Panc1 (cell line): ENCODE results near the gene GALNT18. TPM values are rescaled to one million over a fixed set of nuclear protein-coding genes. Genes with fewer than 3 reads are reported as not detected.

Experiments
- ATAC-seq: fragments of 200-7000 bp; cut with Tn5 transposase; 2 replicates; pipeline ENCODE4 v1.9.1; 2020; ENCODE audit warnings: mild to moderate bottlenecking, moderate library complexity
- BruUV-seq: library from RNA; stranded (reverse); fragments of 400-500 nt; replicated peaks from 2 replicates; lab custom pipeline; 2021; lab: Mats Ljungman, UMichigan
- CTCF ChIA-PET: fragments of 300-600 bp; sonication (Branson Sonifier 250); formaldehyde crosslinking; loops from one replicate; lab custom pipeline; 2022; ENCODE audit warnings: antibody characterized with exemption; lab: Charles Lee
- POLR2A ChIA-PET: fragments of 300-600 bp; sonication (Branson Sonifier 250); formaldehyde crosslinking; loops from one replicate; lab custom pipeline; 2022; ENCODE audit warnings: antibody characterized with exemption; lab: Charles Lee
- DNase-seq: peaks from one replicate; pipeline ENCODE4 v3.0.0-alpha.2; 2010; ENCODE audit warnings: low read depth, low spot score
- H3K27ac ChIP-seq: 2 replicates; pipeline ENCODE4 v1.5.1; 2011; ENCODE audit warnings: mild to moderate bottlenecking, low read length, inconsistent platforms
- H3K27me3 ChIP-seq: fragments of 200-500 bp; sonication (Bioruptor generic); 2 replicates; pipeline ENCODE4 v1.6.0; 2014; ENCODE audit warnings: low read length, inconsistent platforms; ENCODE audit not compliant: control insufficient read depth, insufficient read depth
- H3K36me3 ChIP-seq: fragments of 200-500 bp; sonication (Bioruptor generic); 2 replicates; pipeline ENCODE4 v1.5.1; 2014; ENCODE audit warnings: inconsistent platforms, mild to moderate bottlenecking, low read length, moderate library complexity; ENCODE audit not compliant: control insufficient read depth, insufficient read depth
- H3K4me1 ChIP-seq: 2 replicates; pipeline ENCODE4 v1.5.1; 2011; ENCODE audit warnings: inconsistent platforms, mild to moderate bottlenecking, low read length, moderate library complexity; ENCODE audit not compliant: control insufficient read depth, insufficient read depth
- H3K4me3 ChIP-seq, 2 experiments: 2 replicates each; pipeline ENCODE4 v1.5.1; 2011 to 2012; ENCODE audit warnings: low read depth in 2 of 2, low read length in 2 of 2, mild to moderate bottlenecking in 2 of 2, inconsistent platforms in 1 of 2, moderate library complexity in 1 of 2
- H3K9me3 ChIP-seq: fragments of 200-500 bp; sonication (Bioruptor generic); 2 replicates; pipeline ENCODE4 v1.5.1; 2014; ENCODE audit warnings: low read depth, mild to moderate bottlenecking, inconsistent platforms, low read length, moderate library complexity; ENCODE audit not compliant: control insufficient read depth, insufficient read depth
- POLR2AphosphoS5 ChIP-seq: IDR thresholded peaks from 2 replicates; pipeline ENCODE4 v1.6.1; 2012; ENCODE audit warnings: mild to moderate bottlenecking, low read depth, low read length, moderate library complexity
- SIN3A ChIP-seq: IDR thresholded peaks from 2 replicates; pipeline ENCODE4 v1.6.1; 2012; ENCODE audit warnings: low read depth, mild to moderate bottlenecking, low read length, moderate library complexity, borderline replicate concordance; ENCODE audit not compliant: insufficient read depth
- TCF7L2 ChIP-seq: IDR thresholded peaks from 2 replicates; pipeline ENCODE4 v1.6.1; 2011; ENCODE audit warnings: mild to moderate bottlenecking, low read depth, low read length, inconsistent platforms
- in situ Hi-C: cut with HindIII; loops from 2 replicates; pipeline ENCODE4 v1.10.0; 2016; ENCODE audit warnings: low sequenced_read_pairs, low pct_unique_long_range_greater_than_20kb
- intact Hi-C: fragments of 100-400 bp; cut with micrococcal nuclease; formaldehyde crosslinking; loops from one replicate; pipeline ENCODE4 v1.10.0; 2022; ENCODE audit not compliant: unreplicated experiment
- total RNA-seq: library from RNA; stranded (reverse); gene quantifications from one replicate; pipeline ENCODE4 v1.2.1, GENCODE V29; 2021; ENCODE audit not compliant: unreplicated experiment
- TF ChIP-seq, protein P1 (sequence below): fragments of 450-650 bp; IDR thresholded peaks from 2 replicates; pipeline ENCODE4 v1.5.1; 2017; ENCODE audit warnings: mild to moderate bottlenecking
- TF ChIP-seq, protein P2 (sequence below), 2 experiments: IDR thresholded peaks; 2 replicates each; pipeline ENCODE4 v1.6.1; 2011 to 2012; ENCODE audit warnings: low read depth in 2 of 2, control low read depth in 1 of 2, low read length in 1 of 2, mild to moderate bottlenecking in 1 of 2, moderate library complexity in 1 of 2; ENCODE audit not compliant: insufficient read depth in 1 of 2

GALNT18 gene
- total RNA-seq, 1 experiment from 2014 or later = 8.6 TPM

- H3K27ac ChIP-seq = no peak overlapping the region
- no peaks in the 10 kb centered on the region for H3K36me3 ChIP-seq
- H3K4me3 ChIP-seq = no peak overlapping the region
- DNase-seq (no peak), ATAC-seq (no peak)
- no TSS peak for BruUV-seq
- no peak for TF ChIP-seq TCF7L2
- no peak for TF ChIP-seq SIN3A
- no peak for TF ChIP-seq POLR2AphosphoS5
- TF ChIP-seq, protein P1, sequence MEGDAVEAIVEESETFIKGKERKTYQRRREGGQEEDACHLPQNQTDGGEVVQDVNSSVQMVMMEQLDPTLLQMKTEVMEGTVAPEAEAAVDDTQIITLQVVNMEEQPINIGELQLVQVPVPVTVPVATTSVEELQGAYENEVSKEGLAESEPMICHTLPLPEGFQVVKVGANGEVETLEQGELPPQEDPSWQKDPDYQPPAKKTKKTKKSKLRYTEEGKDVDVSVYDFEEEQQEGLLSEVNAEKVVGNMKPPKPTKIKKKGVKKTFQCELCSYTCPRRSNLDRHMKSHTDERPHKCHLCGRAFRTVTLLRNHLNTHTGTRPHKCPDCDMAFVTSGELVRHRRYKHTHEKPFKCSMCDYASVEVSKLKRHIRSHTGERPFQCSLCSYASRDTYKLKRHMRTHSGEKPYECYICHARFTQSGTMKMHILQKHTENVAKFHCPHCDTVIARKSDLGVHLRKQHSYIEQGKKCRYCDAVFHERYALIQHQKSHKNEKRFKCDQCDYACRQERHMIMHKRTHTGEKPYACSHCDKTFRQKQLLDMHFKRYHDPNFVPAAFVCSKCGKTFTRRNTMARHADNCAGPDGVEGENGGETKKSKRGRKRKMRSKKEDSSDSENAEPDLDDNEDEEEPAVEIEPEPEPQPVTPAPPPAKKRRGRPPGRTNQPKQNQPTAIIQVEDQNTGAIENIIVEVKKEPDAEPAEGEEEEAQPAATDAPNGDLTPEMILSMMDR = no peak
- H3K4me1 ChIP-seq = no peaks in the 10 kb centered on the region
- intact Hi-C loops (no loop called here), in situ Hi-C loops (no loop called here)
- no peaks in the 10 kb centered on the region for H3K9me3 ChIP-seq
- no peaks in the 10 kb centered on the region for H3K27me3 ChIP-seq
- POLR2A ChIA-PET = no interaction called here
- CTCF ChIA-PET = no interaction called here
Measured at GRCh38 chr11:11406652-11407051, 215.2 kb downstream of the GALNT18 start.

DNA sequence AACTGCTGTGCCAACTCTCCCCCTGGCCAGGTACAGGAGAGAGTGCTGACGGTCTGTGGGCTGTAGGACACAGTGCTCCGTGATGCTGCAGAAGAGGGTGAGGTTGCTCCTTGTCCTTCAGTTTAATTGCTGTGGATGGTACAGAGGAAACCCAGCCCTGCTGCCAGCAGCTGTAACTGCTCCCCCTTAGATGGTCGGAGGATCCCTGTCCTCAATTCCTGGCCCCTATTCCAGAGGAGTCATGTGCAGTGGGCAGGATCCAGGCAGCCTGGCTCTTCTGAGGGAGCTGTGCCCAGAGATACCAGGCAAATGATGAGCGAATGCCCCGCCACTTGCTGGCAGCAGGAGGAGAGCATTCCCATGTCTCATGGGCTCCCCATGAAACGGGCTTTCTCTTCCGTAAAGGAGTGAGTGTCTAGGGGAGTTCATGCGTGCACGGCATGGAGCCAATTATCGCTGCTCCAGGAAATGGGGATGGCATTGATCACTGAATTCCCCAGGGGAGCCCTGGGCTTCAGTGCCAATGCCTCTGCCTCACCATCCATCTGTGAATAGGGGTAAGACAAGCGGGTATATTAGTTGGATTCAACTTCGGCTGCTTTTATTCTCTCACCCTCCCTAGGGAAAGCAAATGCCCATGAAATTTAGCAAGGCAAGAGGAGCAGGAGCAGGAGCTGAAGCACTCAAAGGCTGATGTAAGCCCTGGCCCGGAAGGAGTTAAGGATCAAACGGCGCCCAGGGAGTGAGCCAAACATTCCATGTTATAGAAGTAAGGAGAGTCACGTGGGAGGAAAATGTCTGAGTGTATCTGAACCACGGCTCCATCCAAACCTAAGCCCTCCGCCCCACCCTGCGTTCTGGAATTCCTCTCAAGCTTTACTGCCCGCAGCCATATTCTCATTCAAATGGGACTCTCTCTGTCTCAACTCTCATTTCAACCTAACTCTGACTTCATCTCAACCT is 217.8 kb downstream of the GALNT18 start:
- H3K4me1 ChIP-seq = no peaks in the 10 kb centered on the region
- no peak for ATAC-seq
- no peaks in the 10 kb centered on the region for H3K27me3 ChIP-seq
- no peak for DNase-seq
- no peaks in the 10 kb centered on the region for H3K9me3 ChIP-seq
- CTCF ChIA-PET = no interaction called here
- POLR2A ChIA-PET = no interaction called here
- in situ Hi-C loops (no loop called here), intact Hi-C loops (no loop called here)
- H3K36me3 ChIP-seq = no peaks in the 10 kb centered on the region
- H3K27ac ChIP-seq = no peak overlapping the region
- no TSS peak for BruUV-seq
- TF ChIP-seq SIN3A (no peak), TCF7L2 (no peak), POLR2AphosphoS5 (no peak)
- TF ChIP-seq, protein P1 = no peak
- TF ChIP-seq, protein P2, sequence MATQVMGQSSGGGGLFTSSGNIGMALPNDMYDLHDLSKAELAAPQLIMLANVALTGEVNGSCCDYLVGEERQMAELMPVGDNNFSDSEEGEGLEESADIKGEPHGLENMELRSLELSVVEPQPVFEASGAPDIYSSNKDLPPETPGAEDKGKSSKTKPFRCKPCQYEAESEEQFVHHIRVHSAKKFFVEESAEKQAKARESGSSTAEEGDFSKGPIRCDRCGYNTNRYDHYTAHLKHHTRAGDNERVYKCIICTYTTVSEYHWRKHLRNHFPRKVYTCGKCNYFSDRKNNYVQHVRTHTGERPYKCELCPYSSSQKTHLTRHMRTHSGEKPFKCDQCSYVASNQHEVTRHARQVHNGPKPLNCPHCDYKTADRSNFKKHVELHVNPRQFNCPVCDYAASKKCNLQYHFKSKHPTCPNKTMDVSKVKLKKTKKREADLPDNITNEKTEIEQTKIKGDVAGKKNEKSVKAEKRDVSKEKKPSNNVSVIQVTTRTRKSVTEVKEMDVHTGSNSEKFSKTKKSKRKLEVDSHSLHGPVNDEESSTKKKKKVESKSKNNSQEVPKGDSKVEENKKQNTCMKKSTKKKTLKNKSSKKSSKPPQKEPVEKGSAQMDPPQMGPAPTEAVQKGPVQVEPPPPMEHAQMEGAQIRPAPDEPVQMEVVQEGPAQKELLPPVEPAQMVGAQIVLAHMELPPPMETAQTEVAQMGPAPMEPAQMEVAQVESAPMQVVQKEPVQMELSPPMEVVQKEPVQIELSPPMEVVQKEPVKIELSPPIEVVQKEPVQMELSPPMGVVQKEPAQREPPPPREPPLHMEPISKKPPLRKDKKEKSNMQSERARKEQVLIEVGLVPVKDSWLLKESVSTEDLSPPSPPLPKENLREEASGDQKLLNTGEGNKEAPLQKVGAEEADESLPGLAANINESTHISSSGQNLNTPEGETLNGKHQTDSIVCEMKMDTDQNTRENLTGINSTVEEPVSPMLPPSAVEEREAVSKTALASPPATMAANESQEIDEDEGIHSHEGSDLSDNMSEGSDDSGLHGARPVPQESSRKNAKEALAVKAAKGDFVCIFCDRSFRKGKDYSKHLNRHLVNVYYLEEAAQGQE (IDR thresholded peaks at IDR 0.05; ENCODE audit: insufficient read depth in 1 of 2, low read depth in 2 of 2, low read length in 1 of 2) = no peak
- no peak overlapping the region for H3K4me3 ChIP-seq
